ENCODE data around the gene SRD5A1.

The SRD5A1 gene

DNA sequence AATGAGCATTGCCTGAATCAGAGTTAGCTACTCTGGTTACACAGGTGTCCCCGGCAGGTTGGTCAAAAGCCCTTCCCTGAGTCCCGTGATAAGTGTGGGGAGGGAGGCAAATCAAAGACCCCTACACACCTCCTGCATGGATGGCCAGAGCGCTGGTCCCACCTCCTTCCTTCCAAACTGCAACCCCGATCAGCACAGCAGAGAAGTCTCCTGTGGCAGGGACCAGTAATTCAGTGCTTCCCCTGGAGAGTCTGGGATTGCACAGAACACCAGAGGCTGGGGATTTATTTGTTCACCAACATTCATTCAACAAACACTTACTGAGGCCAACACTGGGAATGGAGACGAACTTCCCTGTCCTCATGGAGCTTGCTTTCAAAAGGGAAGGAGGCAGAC lies 46.6 kb upstream of the SRD5A1 start:
- no peaks in the 10 kb centered on the region for H3K36me3 ChIP-seq (replicated peaks)
- no peak overlapping the region for H3K27ac ChIP-seq
- H3K4me3 ChIP-seq (ENCODE audit: low read depth, low read length): no peak overlapping the region
- no peak for DNase-seq
- TF ChIP-seq, protein P1, sequence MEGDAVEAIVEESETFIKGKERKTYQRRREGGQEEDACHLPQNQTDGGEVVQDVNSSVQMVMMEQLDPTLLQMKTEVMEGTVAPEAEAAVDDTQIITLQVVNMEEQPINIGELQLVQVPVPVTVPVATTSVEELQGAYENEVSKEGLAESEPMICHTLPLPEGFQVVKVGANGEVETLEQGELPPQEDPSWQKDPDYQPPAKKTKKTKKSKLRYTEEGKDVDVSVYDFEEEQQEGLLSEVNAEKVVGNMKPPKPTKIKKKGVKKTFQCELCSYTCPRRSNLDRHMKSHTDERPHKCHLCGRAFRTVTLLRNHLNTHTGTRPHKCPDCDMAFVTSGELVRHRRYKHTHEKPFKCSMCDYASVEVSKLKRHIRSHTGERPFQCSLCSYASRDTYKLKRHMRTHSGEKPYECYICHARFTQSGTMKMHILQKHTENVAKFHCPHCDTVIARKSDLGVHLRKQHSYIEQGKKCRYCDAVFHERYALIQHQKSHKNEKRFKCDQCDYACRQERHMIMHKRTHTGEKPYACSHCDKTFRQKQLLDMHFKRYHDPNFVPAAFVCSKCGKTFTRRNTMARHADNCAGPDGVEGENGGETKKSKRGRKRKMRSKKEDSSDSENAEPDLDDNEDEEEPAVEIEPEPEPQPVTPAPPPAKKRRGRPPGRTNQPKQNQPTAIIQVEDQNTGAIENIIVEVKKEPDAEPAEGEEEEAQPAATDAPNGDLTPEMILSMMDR (IDR thresholded peaks at IDR 0.05; ENCODE audit: low read depth, low read length, missing control alignments): no peak
- in situ Hi-C loops (cut with HindIII; ENCODE audit: low pct_ligation_motif_present, low sequenced_read_pairs): no loop called here
- H3K27me3 ChIP-seq (replicated peaks): peaks cover 13% of the 10 kb centered on the region

DNA sequence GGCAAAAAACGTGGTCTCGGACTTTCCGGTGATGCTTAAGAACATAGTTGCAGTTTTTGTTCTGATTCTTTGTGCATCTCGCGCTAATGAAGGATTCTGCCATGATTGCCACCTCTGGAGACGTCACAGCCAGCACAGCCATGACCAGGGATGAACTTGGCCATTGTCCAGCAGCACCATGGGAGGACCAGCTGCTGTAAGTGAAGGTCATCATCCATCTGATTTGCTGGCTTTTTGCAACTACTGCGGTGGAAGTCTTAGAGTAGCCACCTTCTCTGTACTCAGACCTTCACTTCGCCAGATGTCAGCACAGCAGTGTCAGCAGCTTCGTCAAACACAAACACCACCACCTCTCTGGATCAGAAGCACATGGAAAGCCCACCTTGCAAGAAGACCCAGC lies 46.1 kb upstream of the SRD5A1 start:
- TF ChIP-seq, protein P1 (IDR thresholded peaks at IDR 0.05; ENCODE audit: low read depth, low read length, missing control alignments): no peak
- no peak overlapping the region for H3K27ac ChIP-seq
- H3K36me3 ChIP-seq (replicated peaks): no peaks in the 10 kb centered on the region
- in situ Hi-C loops (cut with HindIII; ENCODE audit: low pct_ligation_motif_present, low sequenced_read_pairs): no loop called here
- peaks cover 13% of the 10 kb centered on the region for H3K27me3 ChIP-seq (replicated peaks)
- H3K4me3 ChIP-seq (ENCODE audit: low read depth, low read length): no peak overlapping the region
- DNase-seq: no peak

DNA sequence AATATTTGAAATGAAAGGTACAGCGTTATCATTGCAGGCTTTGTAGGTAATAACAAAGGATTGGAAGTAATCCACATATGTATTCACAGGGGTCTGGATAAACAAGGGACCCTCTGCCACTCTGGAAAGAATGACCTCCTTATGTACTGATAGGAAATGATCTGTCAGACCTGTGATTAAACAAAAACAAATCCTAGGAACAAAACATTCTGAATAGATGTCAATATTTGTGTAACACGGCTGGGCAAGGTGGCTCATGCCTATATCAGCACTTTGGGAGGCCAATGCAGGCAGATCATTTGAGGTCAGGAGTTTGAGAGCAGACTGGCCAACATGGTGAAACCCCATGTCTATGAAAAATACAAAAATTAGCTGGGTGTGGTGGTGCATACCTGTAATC lies 42.7 kb upstream of the SRD5A1 start:
- H3K4me3 ChIP-seq (ENCODE audit: low read depth, low read length): no peak overlapping the region
- in situ Hi-C loops (cut with HindIII; ENCODE audit: low pct_ligation_motif_present, low sequenced_read_pairs): no loop called here
- no peaks in the 10 kb centered on the region for H3K27me3 ChIP-seq (replicated peaks)
- no peak overlapping the region for H3K27ac ChIP-seq
- no peaks in the 10 kb centered on the region for H3K36me3 ChIP-seq (replicated peaks)
- no peak for DNase-seq
- TF ChIP-seq, protein P1 (IDR thresholded peaks at IDR 0.05; ENCODE audit: low read depth, low read length, missing control alignments): no peak

DNA sequence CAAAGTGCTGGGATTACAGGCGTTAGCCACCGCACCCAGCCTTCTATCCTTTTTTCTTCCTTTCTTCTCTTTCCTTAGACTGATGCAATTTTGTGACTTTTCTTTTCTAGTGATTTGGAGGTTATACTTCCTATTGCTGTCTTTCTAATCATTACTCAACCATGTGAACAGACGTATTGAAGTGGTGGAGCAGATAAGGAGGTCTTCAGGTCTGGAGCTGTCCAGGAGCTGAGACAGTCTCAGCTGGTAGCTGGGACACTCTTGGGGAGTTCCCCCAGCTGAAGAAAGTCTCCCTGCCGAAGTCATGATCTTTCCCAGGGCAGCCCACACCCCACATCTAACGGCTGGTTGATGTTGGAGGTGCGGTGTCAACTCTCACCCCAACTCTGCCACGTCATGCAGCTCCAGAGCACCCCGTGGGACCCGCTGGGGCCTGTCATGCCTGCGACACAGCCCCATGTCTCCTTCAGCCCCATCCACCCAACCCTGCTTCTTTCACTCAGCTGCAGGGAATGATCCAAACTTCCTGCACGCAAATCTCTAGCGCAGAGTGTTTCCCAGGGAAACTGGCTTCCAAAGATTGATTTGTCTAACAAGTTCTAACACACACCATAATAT lies 41.5 kb upstream of the SRD5A1 start:
- H3K27me3 ChIP-seq (replicated peaks): no peaks in the 10 kb centered on the region
- in situ Hi-C loops (cut with HindIII; ENCODE audit: low pct_ligation_motif_present, low sequenced_read_pairs): no loop called here
- H3K36me3 ChIP-seq (replicated peaks): peaks cover 6% of the 10 kb centered on the region
- no peak overlapping the region for H3K4me3 ChIP-seq (ENCODE audit: low read depth, low read length)
- no peak overlapping the region for H3K27ac ChIP-seq
- TF ChIP-seq, protein P1 (IDR thresholded peaks at IDR 0.05; ENCODE audit: low read depth, low read length, missing control alignments): no peak
- DNase-seq: no peak

DNA sequence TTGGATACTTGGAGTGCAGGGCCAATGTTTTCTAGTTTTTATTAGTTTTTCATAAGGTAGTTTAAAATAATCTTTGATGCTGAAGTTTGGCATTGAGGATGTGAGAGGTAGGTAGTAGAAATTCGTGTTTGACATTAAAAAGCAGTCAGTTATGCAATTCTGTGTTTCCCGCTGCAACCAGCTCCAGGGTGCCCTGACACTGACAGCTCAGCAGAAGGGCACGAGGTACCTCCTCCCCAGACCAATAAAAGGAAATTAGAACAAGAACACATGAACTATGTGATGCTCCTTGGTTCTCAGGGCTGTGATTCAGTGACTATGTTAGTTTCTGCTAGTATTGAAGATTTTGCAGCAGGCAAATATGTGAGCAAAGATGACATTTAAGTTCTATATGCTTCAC lies 40.6 kb upstream of the SRD5A1 start:
- Histone ChIP-seq H3K36me3 (replicated peaks) (peaks cover 7% of the 10 kb centered on the region), H3K27me3 (replicated peaks) (no peaks in the 10 kb centered on the region), H3K4me3 (ENCODE audit: low read depth, low read length) (no peak overlapping the region), H3K27ac (no peak overlapping the region)
- in situ Hi-C loops (cut with HindIII; ENCODE audit: low pct_ligation_motif_present, low sequenced_read_pairs): no loop called here
- TF ChIP-seq, protein P1 (IDR thresholded peaks at IDR 0.05; ENCODE audit: low read depth, low read length, missing control alignments): no peak
- no peak for DNase-seq
